NCI-H1694 (cell line): Measurements from ENCODE around the gene FGD3.
"Not testable (repeated sequence)": the region's sequence is repeated elsewhere in the genome, so short reads cannot be mapped to it uniquely, and the experiment has no call there.

Experiments used
- DNase-seq: peaks from one replicate; lab custom pipeline; 2025; lab: John Stamatoyannopoulos, UW

The FGD3 gene

GRCh38 chr9:93005876-93006275 lies 58.6 kb downstream of the FGD3 start:
- DNase-seq: no peak

- no peak for DNase-seq
Observed at GRCh38 chr9:93007529-93008058, 60.3 kb downstream of the FGD3 start.

GRCh38 chr9:93008457-93008856 lies 61.1 kb downstream of the FGD3 start:
- DNase-seq: no peak

DNA sequence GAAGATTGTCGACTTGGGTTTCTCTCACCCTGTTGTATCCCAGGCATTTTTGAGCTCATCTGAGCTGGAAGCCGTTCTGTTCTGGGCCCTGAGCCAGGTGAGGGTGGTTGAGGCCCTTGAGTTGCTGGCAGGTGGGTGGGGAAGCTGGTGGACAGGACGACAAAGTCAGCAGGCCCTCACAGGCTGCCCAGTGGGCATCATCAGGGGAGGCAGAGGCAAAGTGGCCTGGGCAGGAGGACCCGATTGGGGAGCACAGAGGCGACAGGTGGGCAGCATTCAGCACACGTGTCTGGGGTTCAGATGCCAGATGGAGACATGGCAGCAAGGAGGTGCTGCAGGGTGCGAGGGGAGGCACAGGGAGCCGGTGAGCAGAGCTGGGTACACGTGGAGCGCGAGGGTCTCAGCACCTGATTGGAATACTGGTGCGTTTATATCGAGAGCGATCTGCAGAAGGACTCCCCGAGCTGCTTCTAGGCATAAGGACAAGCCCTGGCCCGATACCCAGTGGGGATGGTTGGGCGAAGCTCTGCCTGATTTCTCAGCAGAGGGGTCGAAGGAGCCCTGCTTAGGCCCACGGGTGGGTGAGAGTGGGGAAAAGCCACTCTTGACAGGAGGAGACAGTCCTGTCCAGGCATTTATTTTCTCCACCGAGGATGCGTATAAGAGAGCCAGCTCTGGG lies 62.2 kb downstream of the FGD3 start:
- no peak for DNase-seq

GRCh38 chr9:93010056-93010455 lies 62.7 kb downstream of the FGD3 start:
- DNase-seq: no peak

- no peak for DNase-seq
Observed at GRCh38 chr9:93010704-93011103, 63.4 kb downstream of the FGD3 start.

DNA sequence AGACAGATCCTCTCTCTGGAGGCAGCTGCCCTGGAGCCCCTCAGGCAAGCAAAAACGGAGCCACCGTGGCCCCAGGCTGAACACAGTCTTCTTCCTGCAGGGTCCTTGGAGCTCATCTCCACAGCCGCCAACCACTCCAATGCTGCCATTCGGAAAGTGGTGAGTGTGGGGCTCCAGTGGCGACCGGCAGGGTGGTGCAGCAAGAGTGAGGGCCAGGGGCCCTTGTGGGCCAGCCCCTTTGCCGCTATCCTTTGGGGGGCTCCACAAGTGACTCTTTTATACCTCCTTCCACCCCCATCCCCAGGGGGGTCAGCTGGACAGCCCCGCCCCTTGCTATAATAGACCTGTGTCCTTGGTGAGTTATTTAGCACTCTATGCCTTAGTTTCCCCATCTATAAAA lies 63.8 kb downstream of the FGD3 start:
- no peak for DNase-seq

DNA sequence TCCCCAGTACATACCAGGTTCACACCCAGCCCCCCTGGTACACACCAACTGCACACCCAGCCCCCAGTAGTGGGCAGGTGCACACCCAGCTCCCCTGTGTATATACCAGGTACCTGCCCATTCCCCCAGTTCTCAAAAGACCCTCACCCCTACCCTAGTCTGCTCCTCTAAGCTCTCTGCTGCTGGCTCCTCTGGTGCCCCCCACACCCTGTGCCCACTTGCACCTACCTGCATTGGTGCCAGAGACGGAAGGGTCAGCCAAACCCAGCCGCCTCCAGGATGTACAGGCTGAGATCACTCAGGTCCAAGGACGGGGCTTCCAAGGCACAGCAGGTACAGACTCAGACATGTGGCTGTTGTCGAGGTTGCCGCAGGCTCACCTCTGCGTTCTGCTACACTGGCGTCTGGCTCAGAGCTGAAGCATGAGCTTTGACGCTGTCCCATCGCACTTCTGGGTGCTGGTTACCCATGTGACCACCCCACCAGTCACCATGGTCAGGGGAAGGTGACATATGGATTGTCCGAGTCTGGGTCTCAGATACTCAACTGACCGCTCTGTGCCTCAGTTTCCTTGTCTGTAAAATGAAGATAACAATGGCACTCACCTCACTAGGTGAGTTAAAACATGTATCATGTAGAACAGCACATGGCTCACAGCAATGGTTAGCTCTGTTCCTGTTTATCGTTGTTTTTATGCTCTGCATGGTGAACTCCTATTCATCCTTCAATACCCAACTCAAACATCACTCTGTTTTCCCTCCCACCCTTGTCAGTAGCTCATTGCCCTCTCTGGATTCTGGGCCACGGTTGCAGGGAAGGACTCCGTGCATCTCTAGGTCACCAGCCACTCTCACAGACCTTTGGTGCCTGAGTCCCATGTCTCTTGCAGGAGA lies 65.9 kb downstream of the FGD3 start:
- DNase-seq: no peak

DNA sequence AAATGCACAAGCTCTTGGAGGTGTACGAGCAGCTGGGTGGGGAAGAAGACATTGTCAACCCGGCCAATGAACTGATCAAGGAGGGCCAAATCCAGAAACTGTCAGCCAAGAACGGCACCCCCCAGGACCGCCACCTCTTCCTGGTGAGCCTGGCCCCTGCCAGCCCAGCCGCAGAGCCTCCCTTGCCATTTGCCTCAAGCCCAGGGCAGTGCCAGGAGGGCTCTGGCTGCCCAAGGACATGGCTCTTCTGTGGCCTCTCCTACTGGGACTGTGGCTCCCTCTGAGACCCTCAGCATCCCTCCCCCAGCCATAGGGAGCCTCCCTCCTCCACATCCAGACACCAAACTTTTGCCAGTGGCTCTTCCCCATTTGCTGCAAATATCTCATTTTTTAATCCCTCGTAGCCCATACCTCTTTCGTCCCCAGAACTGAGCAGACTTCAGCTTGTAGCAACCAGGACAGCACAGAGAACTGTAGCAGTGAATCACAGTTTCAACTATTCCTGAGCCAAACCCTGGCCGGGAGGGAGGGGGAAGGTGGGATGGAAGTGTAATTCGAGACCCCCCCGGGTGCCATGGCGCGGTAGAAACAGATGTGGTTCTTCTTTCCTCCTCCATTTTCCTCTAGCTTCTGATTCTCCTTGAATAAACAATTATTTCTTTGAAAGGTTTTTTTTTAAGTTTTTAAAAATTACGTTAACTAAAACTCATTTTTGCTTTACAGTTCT lies 66.7 kb downstream of the FGD3 start:
- DNase-seq: no peak

DNA sequence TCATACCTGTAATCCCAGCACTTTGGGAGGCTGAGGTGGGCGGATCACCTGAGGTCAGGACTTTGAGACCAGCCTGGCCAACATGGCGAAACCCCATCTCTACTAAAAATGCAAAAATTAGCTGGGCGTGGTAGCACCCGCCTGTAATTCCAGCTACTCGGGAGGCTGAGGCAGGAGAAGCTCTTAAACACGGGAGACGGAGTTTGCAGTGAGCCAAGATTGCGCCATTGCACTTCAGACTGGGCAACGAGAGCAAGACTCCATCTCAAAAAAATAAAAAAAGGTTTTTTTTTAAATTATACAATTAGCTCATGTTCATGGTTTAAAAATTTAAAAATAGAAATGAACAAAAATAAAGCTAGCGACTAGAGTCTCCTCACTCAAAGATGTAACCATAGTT lies 67.9 kb downstream of the FGD3 start:
- not testable (repeated sequence) for DNase-seq

- DNase-seq: no peak
Observed at GRCh38 chr9:93017621-93018020, 70.3 kb downstream of the FGD3 start.

GRCh38 chr9:93020151-93020550 lies 72.8 kb downstream of the FGD3 start:
- DNase-seq: no peak

- DNase-seq: no peak
Observed at GRCh38 chr9:93020771-93021670, 73.7 kb downstream of the FGD3 start.

- no peak for DNase-seq
Observed at GRCh38 chr9:93022066-93022465, 74.7 kb downstream of the FGD3 start.

GRCh38 chr9:93022721-93023520 lies 75.6 kb downstream of the FGD3 start:
- DNase-seq: no peak

DNA sequence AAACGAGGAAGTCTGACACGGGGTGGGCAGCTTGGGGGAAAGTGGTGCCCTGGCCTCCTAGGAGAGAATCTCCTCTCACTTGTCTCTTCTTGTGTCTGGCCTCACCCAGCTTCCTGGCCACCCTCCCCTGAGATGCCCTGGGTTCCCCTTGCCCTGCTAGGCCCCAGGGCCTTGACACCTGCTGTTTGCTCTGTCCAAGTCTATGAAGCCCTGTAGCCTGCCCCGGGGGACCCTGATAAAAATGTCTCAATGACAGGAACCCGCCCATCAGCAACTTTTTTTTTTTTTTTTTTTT lies 76.1 kb downstream of the FGD3 start:
- DNase-seq: no peak

DNA sequence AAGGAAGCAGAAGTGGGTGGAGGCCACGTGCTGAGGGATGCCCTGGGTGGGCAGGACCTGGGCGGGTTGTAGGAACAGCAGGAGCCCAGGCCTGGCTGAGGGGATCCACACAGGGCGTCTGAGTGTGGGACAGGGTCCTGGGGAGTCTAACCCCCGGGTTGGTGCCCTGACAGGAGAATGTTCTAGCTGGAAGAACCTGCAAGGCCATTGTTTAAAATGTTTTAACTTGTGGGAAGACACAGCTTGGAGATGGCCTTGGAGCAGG lies 77.3 kb downstream of the FGD3 start:
- DNase-seq: no peak

DNA sequence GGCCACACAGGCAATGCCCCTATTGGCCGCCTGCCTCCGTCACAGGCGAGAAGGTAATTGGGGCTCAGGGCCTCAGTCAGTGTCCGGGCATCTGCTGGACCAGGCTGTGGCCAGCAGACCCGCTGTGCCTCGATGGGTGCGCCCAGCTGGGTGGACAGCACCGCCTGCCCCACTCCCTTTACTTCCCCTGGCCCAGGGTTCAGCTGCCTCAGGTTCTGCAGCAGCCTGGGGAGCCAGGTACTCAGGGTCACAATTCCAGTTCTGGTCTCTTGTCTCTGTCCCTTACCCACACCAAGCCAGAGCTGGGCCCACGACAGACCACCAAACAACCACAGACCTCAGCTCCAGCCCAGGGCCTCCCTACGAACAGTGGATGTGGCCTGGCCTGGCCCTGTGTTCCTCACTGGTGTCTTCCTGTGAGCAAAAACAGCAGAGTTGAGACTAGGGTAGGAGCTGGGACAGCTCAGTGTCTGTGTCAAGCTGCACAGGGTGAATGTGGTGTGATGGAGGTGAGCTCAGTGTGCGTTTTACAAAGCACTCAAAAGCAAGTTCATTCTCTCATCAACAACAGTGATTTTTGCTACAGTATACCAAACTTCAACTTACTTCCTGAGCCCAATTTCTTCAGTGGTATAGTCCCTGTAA lies 77.8 kb downstream of the FGD3 start:
- DNase-seq: no peak

GRCh38 chr9:93025736-93026135 lies 78.4 kb downstream of the FGD3 start:
- DNase-seq: no peak

GRCh38 chr9:93026640-93027039 lies 79.3 kb downstream of the FGD3 start:
- no peak for DNase-seq

DNA sequence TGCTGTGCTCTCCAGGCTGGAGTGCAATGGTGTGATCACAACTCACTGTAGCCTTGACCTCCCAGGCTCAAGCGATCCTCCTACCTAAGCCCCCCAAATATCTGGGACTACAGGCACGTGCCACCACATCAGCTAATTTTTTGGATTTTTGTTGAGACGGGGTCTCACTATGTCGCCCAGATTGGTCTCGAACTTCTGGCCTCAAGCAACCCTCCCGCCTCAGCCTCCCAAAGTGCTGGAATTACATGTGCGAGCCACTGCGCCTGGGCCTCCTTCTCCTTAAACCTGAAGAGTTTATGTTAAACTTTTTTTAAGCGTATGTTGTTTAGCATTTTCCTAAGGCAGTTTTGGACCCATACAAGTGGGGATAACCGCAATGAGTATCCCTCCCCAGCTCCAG lies 80.4 kb downstream of the FGD3 start:
- DNase-seq: no peak
